Activated naive CD4-positive, alpha-beta T cell treated with anti-CD3 and anti-CD28 coated beads, Interleukin-2, amount 50 U/mL, for 72 hours (primary cell): ENCODE results near the gene C1orf198. TPM values are rescaled to one million over a fixed set of nuclear protein-coding genes. Genes with fewer than 3 reads are reported as not detected.

Source experiments
- ATAC-seq, 2 donors: fragments of 150-1000 bp; cut with Tn5 transposase; 2 replicates each; pipeline ENCODE4 v1.10.0; 2021; ENCODE audit warnings: mild to moderate bottlenecking in 2 of 2, moderate library complexity in 2 of 2
- DNase-seq, 2 donors: peaks; one replicate each; pipeline ENCODE4 v3.0.0; 2021 to 2022; ENCODE audit warnings: low spot score in 2 of 2
- H3K27ac Mint-ChIP-seq, 2 donors: one replicate each; pipeline ENCODE4 v1.8.0; 2022; ENCODE audit warnings: mild to moderate bottlenecking in 2 of 2, mixed read lengths in 2 of 2
- H3K36me3 Mint-ChIP-seq, 2 donors: one replicate each; pipeline ENCODE4 v1.8.0; 2022; ENCODE audit warnings: mixed read lengths in 2 of 2
- H3K9me3 Mint-ChIP-seq, 2 donors: one replicate each; pipeline ENCODE4 v1.8.0; 2022; ENCODE audit warnings: mixed read lengths in 2 of 2
- total RNA-seq, 2 donors: library from RNA; stranded (reverse); gene quantifications; one replicate each; pipeline ENCODE4 v1.2.3, GENCODE V29; 2022

C1orf198 gene
- total RNA-seq, 2 donors from 2014 or later: 5.4 to 8.8 TPM

GRCh38 chr1:230868736-230869385, 540 bp upstream of the C1orf198 start:
- peak overlapping the region; percentile 73 to 74 for H3K27ac Mint-ChIP-seq
- H3K36me3 Mint-ChIP-seq: no peaks in the 10 kb centered on the region
- peak; percentile 61 to 82 for ATAC-seq
- peak in 1 of 2 donors; percentile 76 for DNase-seq
- H3K9me3 Mint-ChIP-seq: no peaks in the 10 kb centered on the region

GRCh38 chr1:230867101-230867902, 1.0 kb downstream of the C1orf198 start:
- H3K36me3 Mint-ChIP-seq: peaks cover 0 to 5% of the 10 kb centered on the region in 2 donors
- H3K27ac Mint-ChIP-seq: peak overlapping the region in 1 of 2 donors; percentile 73
- DNase-seq (no peak), ATAC-seq (no peak)
- H3K9me3 Mint-ChIP-seq: peaks cover 0 to 5% of the 10 kb centered on the region in 2 donors

GRCh38 chr1:230866171-230867070, 1.9 kb downstream of the C1orf198 start:
- Mint-ChIP-seq H3K36me3 (peaks cover 0 to 5% of the 10 kb centered on the region in 2 donors), H3K27ac (no peak overlapping the region), H3K9me3 (peaks cover 0 to 6% of the 10 kb centered on the region in 2 donors)
- no peak for DNase-seq
- ATAC-seq: no peak

GRCh38 chr1:230865062-230865817, 3.1 kb downstream of the C1orf198 start:
- H3K36me3 Mint-ChIP-seq: peaks cover 0 to 5% of the 10 kb centered on the region in 2 donors
- H3K27ac Mint-ChIP-seq: no peak overlapping the region

GRCh38 chr1:230864441-230864840, 3.9 kb downstream of the C1orf198 start:
- ATAC-seq (no peak), DNase-seq (no peak)
- peaks cover 0 to 6% of the 10 kb centered on the region in 2 donors for H3K9me3 Mint-ChIP-seq
- H3K36me3 Mint-ChIP-seq: peaks cover 0 to 5% of the 10 kb centered on the region in 2 donors
- H3K27ac Mint-ChIP-seq: peak overlapping the region in 1 of 2 donors; percentile 86

More at GRCh38 chr1:230865062-230865817, 3.1 kb downstream of the C1orf198 start:
- ATAC-seq (no peak), DNase-seq (no peak)
- peaks cover 0 to 6% of the 10 kb centered on the region in 2 donors for H3K9me3 Mint-ChIP-seq

GRCh38 chr1:230863449-230863848, 4.9 kb downstream of the C1orf198 start:
- Mint-ChIP-seq H3K27ac (peak overlapping the region; percentile 38 to 68), H3K36me3 (peaks cover 0 to 5% of the 10 kb centered on the region in 2 donors), H3K9me3 (peaks cover 0 to 6% of the 10 kb centered on the region in 2 donors)
- no peak for DNase-seq
- no peak for ATAC-seq

- Mint-ChIP-seq H3K36me3 (peaks cover 0 to 5% of the 10 kb centered on the region in 2 donors), H3K27ac (no peak overlapping the region), H3K9me3 (peaks cover 0 to 6% of the 10 kb centered on the region in 2 donors)
- DNase-seq (no peak), ATAC-seq (no peak)
Observed at GRCh38 chr1:230861970-230862595, 6.2 kb downstream of the C1orf198 start.

GRCh38 chr1:230861489-230861888, 6.8 kb downstream of the C1orf198 start:
- ATAC-seq (no peak), DNase-seq (no peak)
- peaks cover 0 to 5% of the 10 kb centered on the region in 2 donors for H3K36me3 Mint-ChIP-seq
- peaks cover 0 to 6% of the 10 kb centered on the region in 2 donors for H3K9me3 Mint-ChIP-seq
- H3K27ac Mint-ChIP-seq: no peak overlapping the region

- Mint-ChIP-seq H3K36me3 (peaks cover 0 to 5% of the 10 kb centered on the region in 2 donors), H3K27ac (no peak overlapping the region), H3K9me3 (peaks cover 0 to 6% of the 10 kb centered on the region in 2 donors)
- ATAC-seq (no peak), DNase-seq (no peak)
Observed at GRCh38 chr1:230860617-230861384, 7.5 kb downstream of the C1orf198 start.

- H3K27ac Mint-ChIP-seq: no peak overlapping the region
- H3K9me3 Mint-ChIP-seq: peaks cover 0 to 6% of the 10 kb centered on the region in 2 donors
- ATAC-seq: no peak
- peaks cover 0 to 5% of the 10 kb centered on the region in 2 donors for H3K36me3 Mint-ChIP-seq
- no peak for DNase-seq
Observed at GRCh38 chr1:230858918-230859729, 9.2 kb downstream of the C1orf198 start.

GRCh38 chr1:230858236-230858820, 10.0 kb downstream of the C1orf198 start:
- peaks cover 3 to 5% of the 10 kb centered on the region in 2 donors for H3K36me3 Mint-ChIP-seq
- H3K9me3 Mint-ChIP-seq: peaks cover 0 to 6% of the 10 kb centered on the region in 2 donors
- ATAC-seq (no peak), DNase-seq (no peak)
- no peak overlapping the region for H3K27ac Mint-ChIP-seq

- H3K27ac Mint-ChIP-seq: no peak overlapping the region
- H3K9me3 Mint-ChIP-seq: peaks cover 0 to 8% of the 10 kb centered on the region in 2 donors
- no peak for DNase-seq
- no peak for ATAC-seq
- peaks cover 6 to 8% of the 10 kb centered on the region in 2 donors for H3K36me3 Mint-ChIP-seq
Observed at GRCh38 chr1:230857822-230858221, 10.5 kb downstream of the C1orf198 start.

GRCh38 chr1:230857077-230857476, 11.2 kb downstream of the C1orf198 start:
- Mint-ChIP-seq H3K36me3 (peaks cover 5 to 12% of the 10 kb centered on the region in 2 donors), H3K9me3 (peaks cover 0 to 4% of the 10 kb centered on the region in 2 donors), H3K27ac (no peak overlapping the region)
- no peak for DNase-seq
- no peak for ATAC-seq

GRCh38 chr1:230855886-230856285, 12.4 kb downstream of the C1orf198 start:
- no peak for ATAC-seq

More at GRCh38 chr1:230855886-230856285, 12.4 kb downstream of the C1orf198 start:
- peaks cover 0 to 4% of the 10 kb centered on the region in 2 donors for H3K9me3 Mint-ChIP-seq
- peaks cover 5 to 17% of the 10 kb centered on the region in 2 donors for H3K36me3 Mint-ChIP-seq
- peak overlapping the region; percentile 9 to 31 for H3K27ac Mint-ChIP-seq
- no peak for DNase-seq
